ENCODE measurements around the gene AMZ1. TPM values are rescaled to one million over a fixed set of nuclear protein-coding genes. Genes with fewer than 3 reads are reported as not detected.

Gene AMZ1
- total and polyA plus RNA-seq, 11 donors, result 0.01 to 0.48 (median 0.05) TPM; not detected in 6

GRCh38 chr7:2655870-2656614 is 32.0 kb upstream of the AMZ1 start:
- TF ChIP-seq CTCF (IDR thresholded peaks at IDR 0.05), result no peak
- TF ChIP-seq POLR2A (IDR thresholded peaks at IDR 0.05), result no peak
- Histone ChIP-seq H3K4me1 (no peaks in the 10 kb centered on the region), H3K27me3 (no peaks in the 10 kb centered on the region), H3K36me3 (peaks cover 0 to 87% (median 13%) of the 10 kb centered on the region in 9 donors), H3K9me3 (no peaks in the 10 kb centered on the region), H3K4me3 (no peak overlapping the region), H3K27ac (no peak overlapping the region)
- 93 to 96% (median 95%) methylated on average over 21 to 29 of the region's 29 CpGs for WGBS, 4 donors
- DNase-seq, result peak in 1 of 5 donors; percentile 51
- intact Hi-C loops (cut with DNase I), result loop anchor here in 1 of 10 donors (5.0 kb wide), 1 partner anchor 44 kb away; no protein-coding TSS in a partner anchor
- ATAC-seq, result no peak

- ATAC-seq (no peak), DNase-seq (peak in 1 of 5 donors; percentile 15)
- Histone ChIP-seq H3K27ac (no peak overlapping the region), H3K9me3 (no peaks in the 10 kb centered on the region), H3K4me3 (no peak overlapping the region), H3K36me3 (peaks cover 0 to 90% (median 11%) of the 10 kb centered on the region in 9 donors), H3K4me1 (peaks cover 0 to under 1% (median 0%) of the 10 kb centered on the region in 12 donors), H3K27me3 (no peaks in the 10 kb centered on the region)
- 50 to 99% (median 74%) methylated on average over 2 of the region's 2 CpGs for WGBS, 4 donors
- intact Hi-C loops (cut with DNase I), result loop anchor here in 1 of 10 donors (5.0 kb wide), 1 partner anchor 45 kb away; no protein-coding TSS in a partner anchor
- TF ChIP-seq CTCF (IDR thresholded peaks at IDR 0.05) (no peak), POLR2A (IDR thresholded peaks at IDR 0.05) (no peak)
Measured at GRCh38 chr7:2657208-2657607, 30.8 kb upstream of the AMZ1 start.

- peak in 2 of 5 donors; percentile 20 to 62 for DNase-seq
- peaks cover 0 to 83% (median 11%) of the 10 kb centered on the region in 9 donors for H3K36me3 ChIP-seq
- H3K4me1 ChIP-seq, result peaks cover 0 to 10% (median 6%) of the 10 kb centered on the region in 12 donors
Measured at GRCh38 chr7:2657920-2658671, 29.9 kb upstream of the AMZ1 start.

More at GRCh38 chr7:2657920-2658671, 29.9 kb upstream of the AMZ1 start:
- TF ChIP-seq CTCF (IDR thresholded peaks at IDR 0.05) (no peak), POLR2A (IDR thresholded peaks at IDR 0.05) (no peak)
- 90 to 97% (median 93%) methylated on average over 4 to 33 of the region's 33 CpGs for WGBS, 4 donors
- Histone ChIP-seq H3K4me3 (no peak overlapping the region), H3K27ac (no peak overlapping the region), H3K27me3 (no peaks in the 10 kb centered on the region), H3K9me3 (no peaks in the 10 kb centered on the region)
- no peak for ATAC-seq
- intact Hi-C loops (cut with DNase I), result loop anchor here in 1 of 10 donors (5.0 kb wide), 1 partner anchor 46 kb away; no protein-coding TSS in a partner anchor
